ENCODE measurements around the gene PDE11A. TPM values are rescaled to one million over a fixed set of nuclear protein-coding genes. Genes with fewer than 3 reads are reported as not detected.

PDE11A gene
- total RNA-seq, 2 experiments from 2014 or later = not detected

DNA sequence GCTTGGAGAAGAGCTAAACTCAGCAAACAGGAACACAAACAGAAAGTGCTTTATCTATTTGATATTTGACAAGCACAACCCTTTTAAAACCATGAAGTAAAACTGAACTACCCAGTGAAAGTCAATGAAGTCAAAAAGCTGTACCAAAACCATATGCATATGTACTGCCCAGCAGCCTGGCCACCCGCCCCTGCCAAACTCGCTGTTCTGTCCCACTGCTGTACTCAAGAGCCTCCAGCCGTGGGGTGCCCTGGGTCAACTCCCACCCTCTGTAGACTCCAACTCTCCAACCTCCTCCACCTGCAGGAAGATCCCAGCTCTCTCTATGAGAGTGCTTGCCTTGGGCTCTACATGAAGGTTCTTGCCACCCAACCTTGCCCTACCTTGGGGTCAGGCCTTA is 411.8 kb downstream of the PDE11A start:
- Mint-ChIP-seq H3K9me3 (no peaks in the 10 kb centered on the region), H3K27me3 (peaks cover 19% of the 10 kb centered on the region), H3K27ac (no peak overlapping the region), H3K4me3 (no peak overlapping the region), H3K4me1 (ENCODE audit: low read depth) (no peaks in the 10 kb centered on the region), H3K36me3 (ENCODE audit: low read depth) (no peaks in the 10 kb centered on the region)
- intact Hi-C loops (cut with DNase I, micrococcal nuclease) = no loop called here
- no peaks in the 10 kb centered on the region for H3K4me1 ChIP-seq (ENCODE audit: insufficient read depth, low read length)
- ATAC-seq (ENCODE audit: poor library complexity) (no peak), DNase-seq (no peak)
- peaks cover 0 to 10% of the 10 kb centered on the region in 2 experiments for H3K27me3 ChIP-seq (ENCODE audit: control insufficient read depth in 1 of 2, insufficient read depth in 2 of 2, low read length in 2 of 2)
- ChIA-PET CTCF (no interaction called here), POLR2A (no interaction called here)
- TF ChIP-seq, protein P1, sequence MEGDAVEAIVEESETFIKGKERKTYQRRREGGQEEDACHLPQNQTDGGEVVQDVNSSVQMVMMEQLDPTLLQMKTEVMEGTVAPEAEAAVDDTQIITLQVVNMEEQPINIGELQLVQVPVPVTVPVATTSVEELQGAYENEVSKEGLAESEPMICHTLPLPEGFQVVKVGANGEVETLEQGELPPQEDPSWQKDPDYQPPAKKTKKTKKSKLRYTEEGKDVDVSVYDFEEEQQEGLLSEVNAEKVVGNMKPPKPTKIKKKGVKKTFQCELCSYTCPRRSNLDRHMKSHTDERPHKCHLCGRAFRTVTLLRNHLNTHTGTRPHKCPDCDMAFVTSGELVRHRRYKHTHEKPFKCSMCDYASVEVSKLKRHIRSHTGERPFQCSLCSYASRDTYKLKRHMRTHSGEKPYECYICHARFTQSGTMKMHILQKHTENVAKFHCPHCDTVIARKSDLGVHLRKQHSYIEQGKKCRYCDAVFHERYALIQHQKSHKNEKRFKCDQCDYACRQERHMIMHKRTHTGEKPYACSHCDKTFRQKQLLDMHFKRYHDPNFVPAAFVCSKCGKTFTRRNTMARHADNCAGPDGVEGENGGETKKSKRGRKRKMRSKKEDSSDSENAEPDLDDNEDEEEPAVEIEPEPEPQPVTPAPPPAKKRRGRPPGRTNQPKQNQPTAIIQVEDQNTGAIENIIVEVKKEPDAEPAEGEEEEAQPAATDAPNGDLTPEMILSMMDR (IDR thresholded peaks at IDR 0.05) = no peak
- no peak overlapping the region for H3K4me3 ChIP-seq (ENCODE audit: low read length)
- H3K36me3 ChIP-seq (ENCODE audit: insufficient read depth, low read length) = no peaks in the 10 kb centered on the region
- no peak overlapping the region for H3K27ac ChIP-seq (ENCODE audit: low read depth in 1 of 2, low read length in 2 of 2)
- H3K9me3 ChIP-seq (ENCODE audit: control insufficient read depth in 1 of 2, insufficient read depth in 1 of 2, low read length in 2 of 2) = no peaks in the 10 kb centered on the region

DNA sequence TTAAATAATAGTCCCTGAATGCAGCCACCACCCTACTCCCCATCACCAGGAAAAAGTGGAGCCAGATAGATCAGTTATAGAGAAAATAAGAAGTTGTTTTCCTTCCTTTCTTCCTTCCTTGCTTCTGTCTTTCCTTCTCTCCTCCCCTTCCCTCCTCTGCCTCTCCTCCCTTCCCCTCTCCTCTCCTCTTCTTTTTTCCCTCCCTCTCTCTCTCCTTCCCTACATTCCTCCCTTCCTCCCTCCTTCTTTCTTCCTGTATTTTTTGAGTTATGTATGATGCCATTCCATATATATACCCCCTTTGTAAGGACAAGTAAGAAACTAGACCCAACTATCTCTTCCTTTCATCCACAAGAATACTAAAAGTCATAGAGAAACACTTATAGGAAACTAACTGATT is 414.3 kb downstream of the PDE11A start:
- intact Hi-C loops (cut with DNase I, micrococcal nuclease) = no loop called here
- TF ChIP-seq, protein P1 (IDR thresholded peaks at IDR 0.05) = no peak
- Histone ChIP-seq H3K27me3 (ENCODE audit: control insufficient read depth in 1 of 2, insufficient read depth in 2 of 2, low read length in 2 of 2) (peaks cover 0 to 14% of the 10 kb centered on the region in 2 experiments), H3K27ac (ENCODE audit: low read depth in 1 of 2, low read length in 2 of 2) (no peak overlapping the region), H3K4me3 (ENCODE audit: low read length) (no peak overlapping the region), H3K9me3 (ENCODE audit: control insufficient read depth in 1 of 2, insufficient read depth in 1 of 2, low read length in 2 of 2) (no peaks in the 10 kb centered on the region), H3K4me1 (ENCODE audit: insufficient read depth, low read length) (no peaks in the 10 kb centered on the region), H3K36me3 (ENCODE audit: insufficient read depth, low read length) (no peaks in the 10 kb centered on the region)
- H3K27ac Mint-ChIP-seq = no peak overlapping the region
- DNase-seq (no peak), ATAC-seq (ENCODE audit: poor library complexity) (no peak)
- peaks cover 23% of the 10 kb centered on the region for H3K27me3 Mint-ChIP-seq
- no peak overlapping the region for H3K4me3 Mint-ChIP-seq
- H3K9me3 Mint-ChIP-seq = no peaks in the 10 kb centered on the region
- ChIA-PET POLR2A (no interaction called here), CTCF (no interaction called here)
- no peaks in the 10 kb centered on the region for H3K36me3 Mint-ChIP-seq (ENCODE audit: low read depth)
- H3K4me1 Mint-ChIP-seq (ENCODE audit: low read depth) = no peaks in the 10 kb centered on the region

DNA sequence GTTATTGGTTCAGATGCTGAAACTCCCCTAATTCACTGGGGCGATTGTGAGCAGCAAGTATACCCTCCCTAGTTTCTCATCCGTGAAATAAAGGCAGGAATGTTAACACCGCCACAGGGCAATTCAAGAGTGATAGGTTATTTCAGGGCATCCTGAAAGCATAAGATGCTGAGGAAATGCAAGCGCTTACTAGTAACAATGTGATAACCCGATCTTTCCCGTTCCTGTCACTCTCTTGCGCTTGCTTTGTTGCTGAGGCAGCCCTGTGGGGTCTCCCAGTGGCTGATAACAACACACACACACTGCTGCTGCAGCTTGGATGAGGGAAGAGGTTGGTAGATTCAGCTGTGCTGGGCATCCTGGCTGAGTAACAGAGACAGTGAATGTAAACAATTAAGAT is 420.7 kb downstream of the PDE11A start:
- intact Hi-C loops (cut with DNase I, micrococcal nuclease) = no loop called here
- H3K27me3 ChIP-seq (ENCODE audit: control insufficient read depth in 1 of 2, insufficient read depth in 2 of 2, low read length in 2 of 2) = peaks cover 4 to 10% of the 10 kb centered on the region in 2 experiments
- no peaks in the 10 kb centered on the region for H3K9me3 ChIP-seq (ENCODE audit: control insufficient read depth in 1 of 2, insufficient read depth in 1 of 2, low read length in 2 of 2)
- no peaks in the 10 kb centered on the region for H3K9me3 Mint-ChIP-seq
- TF ChIP-seq, protein P1 (IDR thresholded peaks at IDR 0.05) = no peak
- peaks cover 25% of the 10 kb centered on the region for H3K27me3 Mint-ChIP-seq
- H3K27ac ChIP-seq (ENCODE audit: low read depth in 1 of 2, low read length in 2 of 2) = no peak overlapping the region
- ChIA-PET CTCF (no interaction called here), POLR2A (no interaction called here)
- no peaks in the 10 kb centered on the region for H3K36me3 Mint-ChIP-seq (ENCODE audit: low read depth)
- no peak overlapping the region for H3K27ac Mint-ChIP-seq
- DNase-seq = no peak
- no peak for ATAC-seq (ENCODE audit: poor library complexity)
- H3K4me1 ChIP-seq (ENCODE audit: insufficient read depth, low read length) = no peaks in the 10 kb centered on the region
- H3K36me3 ChIP-seq (ENCODE audit: insufficient read depth, low read length) = no peaks in the 10 kb centered on the region
- H3K4me3 Mint-ChIP-seq = no peak overlapping the region
- no peak overlapping the region for H3K4me3 ChIP-seq (ENCODE audit: low read length)
- no peaks in the 10 kb centered on the region for H3K4me1 Mint-ChIP-seq (ENCODE audit: low read depth)
